ENCODE data around the gene GPAM. TPM values are rescaled to one million over a fixed set of nuclear protein-coding genes. Genes with fewer than 3 reads are reported as not detected.

GPAM gene
- total and polyA plus RNA-seq, 2 donors (not counting 1 experiment from before 2014, with no cell fraction given), result 2.6 to 8.2 TPM

- Histone ChIP-seq H4K20me1 (ENCODE audit: control insufficient read depth, insufficient read depth, low read length, poor library complexity, severe bottlenecking) (no peaks in the 10 kb centered on the region), H3K4me2 (replicated peaks; ENCODE audit: low read depth, low read length, poor library complexity, severe bottlenecking) (no peak overlapping the region), H3K9me3 (ENCODE audit: control extremely low read depth in 1 of 3, control insufficient read depth in 2 of 3, insufficient read depth in 1 of 3, low read length in 2 of 3) (no peaks in the 10 kb centered on the region), H2AFZ (ENCODE audit: insufficient read depth, low read depth, low read length, poor library complexity, severe bottlenecking) (no peak overlapping the region), H3K4me1 (ENCODE audit: control insufficient read depth in 2 of 2, insufficient read depth in 2 of 2, low read length in 2 of 2) (no peaks in the 10 kb centered on the region), H3K9ac (ENCODE audit: low read length) (no peak overlapping the region), H3K36me3 (replicated peaks in 1 of 2; ENCODE audit: control extremely low read depth in 1 of 2, control insufficient read depth in 1 of 2, extremely low read depth in 1 of 2, insufficient read depth in 2 of 2, low read length in 1 of 2) (peaks cover 19 to 83% of the 10 kb centered on the region in 2 experiments), H3K79me2 (ENCODE audit: control insufficient read depth, insufficient read depth, low read length) (no peaks in the 10 kb centered on the region), H3K27me3 (replicated peaks in 1 of 4; ENCODE audit: control extremely low read depth in 1 of 4, control insufficient read depth in 3 of 4, insufficient read depth in 4 of 4, low read length in 3 of 4) (no peaks in the 10 kb centered on the region), H3K4me3 (ENCODE audit: control extremely low read depth in 1 of 5, extremely low read depth in 1 of 5, insufficient read depth in 1 of 5, low read depth in 2 of 5, low read length in 4 of 5) (no peak overlapping the region), H3K27ac (ENCODE audit: low read length in 2 of 2) (no peak overlapping the region)
- H3K4me3 Mint-ChIP-seq, result no peak overlapping the region
- H3K4me1 Mint-ChIP-seq, result no peaks in the 10 kb centered on the region
- ATAC-seq (ENCODE audit: low read depth), result no peak
- 100% methylated on average over 2 of the region's 8 CpGs for WGBS (ENCODE audit: insufficient coverage)
- intact Hi-C loops (cut with micrococcal nuclease), result no loop called here
- H3K27ac Mint-ChIP-seq, result no peak overlapping the region
- POLR2A ChIA-PET, result no interaction called here
- H3K9me3 Mint-ChIP-seq (ENCODE audit: insufficient read depth), result no peaks in the 10 kb centered on the region
- TF ChIP-seq EZH2 (IDR thresholded peaks at IDR 0.05; ENCODE audit: borderline replicate concordance, insufficient read depth, low read depth, low read length, poor library complexity, severe bottlenecking) (no peak), CTCF (IDR thresholded peaks at IDR 0.05) (no peak)
- no peak for DNase-seq
- CTCF ChIA-PET, result no interaction called here
- H3K27me3 Mint-ChIP-seq, result no peaks in the 10 kb centered on the region
These were observed 24.1 kb downstream of the GPAM start for GRCh38 chr10:112159469-112159868.

- DNase-seq (no peak), ATAC-seq (ENCODE audit: low read depth) (no peak)
- Histone ChIP-seq H3K27me3 (replicated peaks in 1 of 4; ENCODE audit: control extremely low read depth in 1 of 4, control insufficient read depth in 3 of 4, insufficient read depth in 4 of 4, low read length in 3 of 4) (no peaks in the 10 kb centered on the region), H3K79me2 (ENCODE audit: control insufficient read depth, insufficient read depth, low read length) (no peaks in the 10 kb centered on the region), H3K9ac (ENCODE audit: low read length) (no peak overlapping the region), H3K27ac (ENCODE audit: low read length in 2 of 2) (no peak overlapping the region), H3K4me2 (replicated peaks; ENCODE audit: low read depth, low read length, poor library complexity, severe bottlenecking) (no peak overlapping the region), H3K36me3 (replicated peaks in 1 of 2; ENCODE audit: control extremely low read depth in 1 of 2, control insufficient read depth in 1 of 2, extremely low read depth in 1 of 2, insufficient read depth in 2 of 2, low read length in 1 of 2) (peaks cover 17 to 39% of the 10 kb centered on the region in 2 experiments), H3K4me1 (ENCODE audit: control insufficient read depth in 2 of 2, insufficient read depth in 2 of 2, low read length in 2 of 2) (no peaks in the 10 kb centered on the region), H3K9me3 (ENCODE audit: control extremely low read depth in 1 of 3, control insufficient read depth in 2 of 3, insufficient read depth in 1 of 3, low read length in 2 of 3) (no peaks in the 10 kb centered on the region), H4K20me1 (ENCODE audit: control insufficient read depth, insufficient read depth, low read length, poor library complexity, severe bottlenecking) (no peaks in the 10 kb centered on the region), H3K4me3 (ENCODE audit: control extremely low read depth in 1 of 5, extremely low read depth in 1 of 5, insufficient read depth in 1 of 5, low read depth in 2 of 5, low read length in 4 of 5) (no peak overlapping the region), H2AFZ (ENCODE audit: insufficient read depth, low read depth, low read length, poor library complexity, severe bottlenecking) (no peak overlapping the region)
- H3K4me3 Mint-ChIP-seq, result no peak overlapping the region
- no peaks in the 10 kb centered on the region for H3K9me3 Mint-ChIP-seq (ENCODE audit: insufficient read depth)
- TF ChIP-seq CTCF (IDR thresholded peaks at IDR 0.05), result no peak
- no peak for TF ChIP-seq EZH2 (IDR thresholded peaks at IDR 0.05; ENCODE audit: borderline replicate concordance, insufficient read depth, low read depth, low read length, poor library complexity, severe bottlenecking)
- H3K27me3 Mint-ChIP-seq, result no peaks in the 10 kb centered on the region
- WGBS (ENCODE audit: insufficient coverage), result no CpG with 5 or more reads among the region's 4 CpGs
- intact Hi-C loops (cut with micrococcal nuclease), result no loop called here
- CTCF ChIA-PET, result interaction anchor here (2.0 to 2.2 kb wide), 2 partner anchors 10 to 15 kb away, joined by 6 to 13 read pairs; no protein-coding TSS in a partner anchor
- POLR2A ChIA-PET, result no interaction called here
- H3K27ac Mint-ChIP-seq, result no peak overlapping the region
- no peaks in the 10 kb centered on the region for H3K4me1 Mint-ChIP-seq
These were observed 32.0 kb downstream of the GPAM start for GRCh38 chr10:112151524-112152039.
